HepG2 (cell line): ENCODE measurements around the gene LRRC45. TPM values are rescaled to one million over a fixed set of nuclear protein-coding genes. Genes with fewer than 3 reads are reported as not detected.

Source experiments
- ARID4A ChIP-seq: sonication (generic); formaldehyde crosslinking; IDR thresholded peaks from 2 replicates; pipeline ENCODE4 v1.5.0; 2020; ENCODE audit warnings: mild to moderate bottlenecking, missing genetic modification reagents, borderline replicate concordance
- FOXC1 ChIP-seq: sonication (generic); formaldehyde crosslinking; IDR thresholded peaks from 2 replicates; pipeline ENCODE4 v1.8.0; 2022; ENCODE audit warnings: mild to moderate bottlenecking, missing genetic modification reagents, borderline replicate concordance
- GATAD1 ChIP-seq: IDR thresholded peaks from 2 replicates; pipeline ENCODE4 v1.6.1; 2016; ENCODE audit warnings: missing genetic modification reagents, missing compliant biosample characterization
- HNRNPK ChIP-seq: fragments of 200-400 bp; formaldehyde crosslinking; IDR thresholded peaks from 2 replicates; pipeline ENCODE4 v1.6.1; 2018; ENCODE audit warnings: low read length, low read depth, moderate library complexity, mild to moderate bottlenecking; ENCODE audit not compliant: poor library complexity, severe bottlenecking
- HNRNPL ChIP-seq: fragments of 200-400 bp; formaldehyde crosslinking; IDR thresholded peaks from 2 replicates; pipeline ENCODE4 v1.6.1; 2017; ENCODE audit warnings: mild to moderate bottlenecking, low read depth, low read length
- KLF16 ChIP-seq, 2 experiments: sonication (generic) in 1 of 2; formaldehyde crosslinking in 1 of 2; IDR thresholded peaks; 2 replicates each; pipeline versions ENCODE4 v1.6.1 to v1.8.0; 2016 to 2023; ENCODE audit warnings: missing genetic modification reagents in 2 of 2, missing compliant biosample characterization in 1 of 2
- MLLT10 ChIP-seq: sonication (generic); formaldehyde crosslinking; IDR thresholded peaks from 2 replicates; pipeline ENCODE4 v1.4.0; 2020; ENCODE audit warnings: missing genetic modification reagents
- MYC ChIP-seq: sonication (generic); formaldehyde crosslinking; IDR thresholded peaks from 2 replicates; pipeline ENCODE4 v1.9.0; 2021; ENCODE audit warnings: missing genetic modification reagents, borderline replicate concordance
- NCOA5 ChIP-seq: sonication (generic); formaldehyde crosslinking; IDR thresholded peaks from 2 replicates; pipeline ENCODE4 v1.4.0; 2020; ENCODE audit warnings: missing genetic modification reagents
- PCBP1 ChIP-seq: fragments of 200-400 bp; formaldehyde crosslinking; IDR thresholded peaks from 2 replicates; pipeline ENCODE4 v1.6.1; 2017; ENCODE audit warnings: mild to moderate bottlenecking, low read depth, low read length, borderline replicate concordance
- POLR2AphosphoS5 ChIP-seq: IDR thresholded peaks from 2 replicates; pipeline ENCODE4 v1.6.1; 2012; ENCODE audit warnings: low read depth, low read length
- SMAD3 ChIP-seq: sonication (generic); formaldehyde crosslinking; IDR thresholded peaks from 2 replicates; pipeline ENCODE4 v1.4.0; 2020; ENCODE audit warnings: missing genetic modification reagents
- ZBTB33 ChIP-seq: sonication (generic); formaldehyde crosslinking; IDR thresholded peaks from 2 replicates; pipeline ENCODE4 v1.4.0; 2020; ENCODE audit warnings: missing genetic modification reagents
- ZBTB4 ChIP-seq: sonication (generic); formaldehyde crosslinking; IDR thresholded peaks from 2 replicates; pipeline ENCODE4 v1.4.0; 2020; ENCODE audit warnings: missing genetic modification reagents, mild to moderate bottlenecking, borderline replicate concordance
- ZKSCAN5 ChIP-seq: sonication (generic); formaldehyde crosslinking; IDR thresholded peaks from 2 replicates; pipeline ENCODE4 v1.5.1; 2020; ENCODE audit warnings: mild to moderate bottlenecking, missing genetic modification reagents
- ZNF326 ChIP-seq: sonication (generic); formaldehyde crosslinking; IDR thresholded peaks from 2 replicates; pipeline ENCODE4 v1.4.0; 2020; ENCODE audit warnings: missing genetic modification reagents, borderline replicate concordance
- ZNF354B ChIP-seq: sonication (generic); formaldehyde crosslinking; IDR thresholded peaks from 2 replicates; pipeline ENCODE4 v1.8.0; 2022; ENCODE audit warnings: mild to moderate bottlenecking, missing genetic modification reagents
- ZNF549 ChIP-seq: sonication (generic); formaldehyde crosslinking; IDR thresholded peaks from 2 replicates; pipeline ENCODE4 v1.5.0; 2020; ENCODE audit warnings: missing genetic modification reagents
- ZNF713 ChIP-seq: sonication (generic); formaldehyde crosslinking; IDR thresholded peaks from 2 replicates; pipeline ENCODE4 v1.4.0; 2020; ENCODE audit warnings: mild to moderate bottlenecking, missing genetic modification reagents
- polyA plus RNA-seq, 8 experiments: library from polyadenylated mRNA; depleted of rRNA in 3 of 8; stranded (reverse) in 7 of 8; unstranded in 1 of 8; fragments of >200 nt; fragmentation: Illumina TruSeq in 4 of 8; extraction: Trizol in 4 of 8; gene quantifications; 2 replicates each; pipeline versions ENCODE4 v1.2.1 to v1.2.3, GENCODE V29; 2011 to 2016; ENCODE audit warnings: low read depth in 4 of 8, missing spikeins in 1 of 8, mixed read lengths in 1 of 8; ENCODE audit not compliant: insufficient read depth in 1 of 8
- total RNA-seq, 5 experiments: library from RNA; depleted of rRNA; stranded (reverse); fragments of >200 nt; fragmentation: Illumina TruSeq; extraction: Trizol; gene quantifications; 2 replicates each; pipeline ENCODE4 v1.2.3, GENCODE V29; 2016; ENCODE audit warnings: low read depth in 1 of 5

Gene LRRC45
- total and polyA plus RNA-seq, 2 of the 13 experiments (the other 11 are each of a cell fraction or from before 2014, with no cell fraction given), result 11.6 to 48.1 TPM

- 0 out of 2 replicates have a peak, but pooled peaks have one; percentile 4 for TF ChIP-seq MYC (CRISPR knock-in tag)
- TF ChIP-seq FOXC1 (CRISPR knock-in tag), result no peak
- TF ChIP-seq PCBP1, result no peak
- no peak for TF ChIP-seq ZNF713 (CRISPR knock-in tag)
- no peak for TF ChIP-seq ZKSCAN5 (CRISPR knock-in tag)
- no peak for TF ChIP-seq HNRNPL
- 0 out of 2 replicates have a peak, but pooled peaks have one; percentile 13 for TF ChIP-seq ARID4A (CRISPR knock-in tag)
- TF ChIP-seq ZNF354B, result no peak
- TF ChIP-seq SMAD3 (CRISPR knock-in tag), result no peak
- 0 out of 2 replicates have a peak, but pooled peaks have one; percentile 22 for TF ChIP-seq ZBTB4 (CRISPR knock-in tag)
- peak; percentile 29; the same call in 1 of the 2 replicates for TF ChIP-seq POLR2AphosphoS5
- no peak for TF ChIP-seq MLLT10 (CRISPR knock-in tag)
- no peak for TF ChIP-seq GATAD1 (CRISPR knock-in tag)
- TF ChIP-seq HNRNPK, result peak; percentile 74
- TF ChIP-seq KLF16 (CRISPR knock-in tag; IDR thresholded peaks at IDR 0.05), result no peak
- peak; percentile 90 for TF ChIP-seq ZBTB33 (CRISPR knock-in tag)
- 0 out of 2 replicates have a peak, but pooled peaks have one; percentile 18 for TF ChIP-seq ZNF326 (CRISPR knock-in tag)
- TF ChIP-seq NCOA5 (CRISPR knock-in tag), result 0 out of 2 replicates have a peak, but pooled peaks have one; percentile 52
- no peak for TF ChIP-seq ZNF549 (CRISPR knock-in tag)
Measured at GRCh38 chr17:82079001-82079677, 56.0 kb downstream of the LRRC45 start (continued).
